Smooth muscle cell (in vitro differentiated cells): ENCODE data around the gene TUBA4A. TPM values are rescaled to one million over a fixed set of nuclear protein-coding genes. Genes with fewer than 3 reads are reported as not detected.

Experiments used
- DNase-seq: peaks from one replicate; lab custom pipeline; 2025; ENCODE audit not compliant: unreplicated experiment; lab: John Stamatoyannopoulos, UW
- H2AFZ ChIP-seq: fragments of 200-600 bp; sonication (generic); 2 replicates; pipeline ENCODE4 v1.6.0; 2016; ENCODE audit warnings: antibody characterized with exemption, low read depth, mild to moderate bottlenecking
- H3F3A ChIP-seq: fragments of 200-600 bp; sonication (generic); 2 replicates; pipeline ENCODE4 v1.6.0; 2017; ENCODE audit warnings: antibody characterized with exemption, low read depth
- H3K27ac ChIP-seq: fragments of 200-600 bp; sonication (generic); 2 replicates; pipeline ENCODE4 v1.5.1; 2016; ENCODE audit warnings: low read depth, mild to moderate bottlenecking
- H3K27me3 ChIP-seq: fragments of 200-600 bp; sonication (generic); 2 replicates; pipeline ENCODE4 v1.6.1; 2016; ENCODE audit warnings: low read depth, mild to moderate bottlenecking
- H3K36me3 ChIP-seq: fragments of 200-600 bp; sonication (generic); 2 replicates; pipeline ENCODE4 v1.5.1; 2016; ENCODE audit warnings: low read depth
- H3K4me1 ChIP-seq: fragments of 200-600 bp; sonication (generic); 2 replicates; pipeline ENCODE4 v1.5.1; 2016; ENCODE audit warnings: low read depth
- H3K4me2 ChIP-seq: fragments of 200-600 bp; sonication (generic); 2 replicates; pipeline ENCODE4 v1.6.0; 2016; ENCODE audit warnings: mild to moderate bottlenecking
- H3K4me3 ChIP-seq: fragments of 200-600 bp; sonication (generic); 2 replicates; pipeline ENCODE4 v1.5.1; 2016; ENCODE audit warnings: mild to moderate bottlenecking
- H3K79me2 ChIP-seq: fragments of 200-600 bp; sonication (generic); 2 replicates; pipeline ENCODE4 v1.6.0; 2016; ENCODE audit warnings: low read depth, mild to moderate bottlenecking
- H3K9ac ChIP-seq: fragments of 200-600 bp; sonication (generic); 2 replicates; pipeline ENCODE4 v1.6.0; 2016; ENCODE audit warnings: low read depth
- H3K9me3 ChIP-seq: fragments of 200-600 bp; sonication (generic); replicated peaks from 2 replicates; pipeline ENCODE4 v1.5.1; 2016; ENCODE audit warnings: low read depth
- H4K20me1 ChIP-seq: fragments of 200-600 bp; sonication (generic); 2 replicates; pipeline ENCODE4 v1.6.0; 2016; ENCODE audit warnings: low read depth
- CTCF ChIP-seq: fragments of 200-600 bp; sonication (generic); IDR thresholded peaks from 2 replicates; pipeline ENCODE4 v1.5.1; 2017; ENCODE audit warnings: borderline replicate concordance, mild to moderate bottlenecking, antibody characterized with exemption; ENCODE audit not compliant: insufficient read depth, poor library complexity, severe bottlenecking
- WGBS: methylation state at CpG from one replicate; pipeline ENCODE4 v1.1.7; 2016; ENCODE audit warnings: low lambda C conversion rate; 5-methylcytosine and 5-hydroxymethylcytosine counted together
- polyA plus RNA-seq: library from polyadenylated mRNA; unstranded; fragments of >200 nt; fragmentation: Nextera tagmentation; extraction: Ambion mirVana; gene quantifications from 2 replicates; pipeline ENCODE4 v1.2.1, GENCODE V29; 2016
- total RNA-seq: library from RNA; depleted of rRNA; stranded (reverse); fragments of >200 nt; gene quantifications from 2 replicates; pipeline ENCODE4 v1.2.3, GENCODE V29; 2014

The TUBA4A gene
- total and polyA plus RNA-seq, 2 experiments from 2014 or later: 29.4 to 53.2 TPM

GRCh38 chr2:219220652-219221402, 32.9 kb downstream of the TUBA4A start:
- Histone ChIP-seq H3K36me3 (peaks cover 4% of the 10 kb centered on the region), H3K9me3 (no peaks in the 10 kb centered on the region), H3K4me1 (peaks cover 7% of the 10 kb centered on the region), H2AFZ (no peak overlapping the region), H3K27me3 (no peaks in the 10 kb centered on the region), H4K20me1 (no peaks in the 10 kb centered on the region), H3F3A (peaks cover 14% of the 10 kb centered on the region), H3K79me2 (peaks cover 10% of the 10 kb centered on the region), H3K4me3 (no peak overlapping the region), H3K27ac (no peak overlapping the region), H3K4me2 (no peak overlapping the region), H3K9ac (no peak overlapping the region)
- 96% methylated on average over 19 of the region's 19 CpGs for WGBS
- TF ChIP-seq CTCF: no peak
- no peak for DNase-seq

- no peak for DNase-seq
- Histone ChIP-seq H3K27ac (no peak overlapping the region), H3F3A (peaks cover 14% of the 10 kb centered on the region), H3K4me2 (no peak overlapping the region), H3K4me3 (no peak overlapping the region), H3K4me1 (peaks cover 7% of the 10 kb centered on the region), H2AFZ (no peak overlapping the region), H3K9me3 (no peaks in the 10 kb centered on the region), H3K36me3 (peaks cover 4% of the 10 kb centered on the region), H3K27me3 (no peaks in the 10 kb centered on the region), H3K79me2 (peaks cover 10% of the 10 kb centered on the region), H4K20me1 (no peaks in the 10 kb centered on the region), H3K9ac (no peak overlapping the region)
- 95% methylated on average over 18 of the region's 18 CpGs for WGBS
- no peak for TF ChIP-seq CTCF
These were observed 33.8 kb downstream of the TUBA4A start for GRCh38 chr2:219219784-219220532.

- WGBS: 16% methylated on average over 61 of the region's 71 CpGs
- H3K4me1 ChIP-seq: peaks cover 7% of the 10 kb centered on the region
- no peak for TF ChIP-seq CTCF
These were observed 34.7 kb downstream of the TUBA4A start, which contains the start of gene ABCB6 for GRCh38 chr2:219218732-219219701. ABCB6 (minus strand) TSS chr2:219218958; CDS start chr2:219218673, 285 bp downstream.

More at GRCh38 chr2:219218732-219219701, 34.7 kb downstream of the TUBA4A start, which contains the start of gene ABCB6:
- DNase-seq: peak; percentile 89
- Histone ChIP-seq H3K27me3 (no peaks in the 10 kb centered on the region), H3K9me3 (no peaks in the 10 kb centered on the region), H3K4me3 (peak within 1 kb of the TSS; percentile 53), H3K27ac (peak within 1 kb of the TSS; percentile 77), H2AFZ (peak within 1 kb of the TSS; percentile 9), H3F3A (peaks cover 14% of the 10 kb centered on the region), H3K9ac (peak within 1 kb of the TSS; percentile 36), H3K36me3 (peaks cover 4% of the 10 kb centered on the region), H3K4me2 (peak within 1 kb of the TSS; percentile 92), H3K79me2 (peaks cover 10% of the 10 kb centered on the region), H4K20me1 (no peaks in the 10 kb centered on the region)
